ENCODE data around the gene TPCN2. TPM values are rescaled to one million over a fixed set of nuclear protein-coding genes. Genes with fewer than 3 reads are reported as not detected.
A peak's percentile ranks its signal among the peaks of the same experiment; 100 is the strongest.

Gene TPCN2
- total and polyA plus RNA-seq, 2 of the 8 experiments (the other 6 are each of a cell fraction or from before 2014, with no cell fraction given) = 9.7 to 18.6 TPM

DNA sequence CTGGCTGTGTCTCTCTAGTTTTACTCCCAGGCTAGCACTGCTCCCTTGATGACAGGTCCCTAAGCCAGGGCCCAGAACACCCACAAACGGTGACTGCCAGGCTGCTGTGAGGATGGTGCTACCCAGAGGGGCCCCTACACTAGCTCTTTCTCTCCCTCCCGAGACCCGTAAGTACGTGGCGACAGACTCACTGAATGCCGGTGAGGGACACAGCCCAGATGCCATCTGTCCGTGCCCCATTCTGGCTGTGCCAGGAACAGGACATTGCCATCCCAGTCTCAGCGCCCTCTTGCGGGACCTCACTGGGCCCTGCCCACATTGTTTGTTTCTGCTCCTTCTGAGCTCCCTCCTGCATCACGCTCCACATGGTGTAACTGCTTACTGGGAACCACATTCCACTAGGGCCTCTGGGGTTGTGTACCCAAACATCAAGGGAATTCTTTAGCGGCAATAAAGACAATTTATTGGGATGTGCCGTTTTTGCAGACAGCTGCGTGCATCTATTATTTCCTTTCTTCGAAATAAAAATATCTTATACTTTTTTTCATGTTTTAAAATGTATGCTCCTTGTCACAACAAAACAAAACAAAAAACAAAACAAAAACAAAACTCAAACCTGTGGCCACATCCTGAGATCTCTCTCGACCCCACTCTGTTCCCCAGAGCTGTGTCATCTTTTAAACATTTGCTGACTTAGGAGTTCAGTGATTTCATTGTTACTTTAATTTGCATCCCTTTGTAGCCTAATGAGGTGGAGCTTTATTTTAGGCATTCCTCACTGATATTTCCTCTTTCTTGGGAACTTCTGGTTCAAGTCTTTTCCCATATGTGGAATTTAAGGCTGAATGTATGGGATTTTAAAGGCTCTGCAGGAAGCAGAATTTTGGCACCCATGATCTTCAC lies 4.4 kb upstream of the TPCN2 start (continued):
- TF ChIP-seq TAF7 (optimal IDR thresholded peaks at IDR 0.05; ENCODE audit: borderline replicate concordance, low read depth, low read length) (no peak), RBBP5 (IDR thresholded peaks at IDR 0.05; ENCODE audit: borderline replicate concordance, low read depth, low read length) (no peak), GTF2F1 (IDR thresholded peaks at IDR 0.05; ENCODE audit: borderline replicate concordance, low read depth, low read length) (no peak), SP2 (IDR thresholded peaks at IDR 0.05; ENCODE audit: low read length) (no peak), HDAC2 (IDR thresholded peaks at IDR 0.05; ENCODE audit: borderline replicate concordance in 1 of 2, low read depth in 2 of 2, low read length in 2 of 2) (peak in 1 of 2 experiments; percentile 73; a peak in 2 of 4 replicates), RXRA (IDR thresholded peaks at IDR 0.05; ENCODE audit: insufficient read depth, low read depth, low read length) (no peak), BCL11A (IDR thresholded peaks at IDR 0.05; ENCODE audit: low read depth in 2 of 2, low read length in 2 of 2) (no peak), GABPA (IDR thresholded peaks at IDR 0.05; ENCODE audit: borderline replicate concordance, insufficient read depth, low read length) (0 out of 2 replicates have a peak, but pooled peaks have one; percentile 67), JUND (IDR thresholded peaks at IDR 0.05; ENCODE audit: low read length) (peak; percentile 28; the same call in 1 of the 2 replicates), POLR2AphosphoS5 (IDR thresholded peaks at IDR 0.05; ENCODE audit: low read depth, low read length) (no peak), CTBP2 (IDR thresholded peaks at IDR 0.05; ENCODE audit: borderline replicate concordance, insufficient read depth, insufficient read length, low read length) (peak; percentile 81), CREB1 (IDR thresholded peaks at IDR 0.05) (peak; percentile 29; the same call in 1 of the 2 replicates), CTCF (IDR thresholded peaks at IDR 0.05; ENCODE audit: control extremely low read depth in 1 of 3, insufficient read depth in 1 of 3, low read depth in 1 of 3, low read length in 3 of 3) (peak; percentile 65 to 87 (median 85)), POU5F1 (IDR thresholded peaks at IDR 0.05; ENCODE audit: low read depth, low read length) (no peak), YY1 (IDR thresholded peaks at IDR 0.05; ENCODE audit: low read depth, low read length) (0 out of 2 replicates have a peak, but pooled peaks have one; percentile 48), EP300 (IDR thresholded peaks at IDR 0.05; ENCODE audit: borderline replicate concordance in 1 of 2, low read depth in 2 of 2, low read length in 2 of 2) (peak in 1 of 2 experiments; percentile 43; a peak in 1 of 3 replicates), TEAD4 (IDR thresholded peaks at IDR 0.05; ENCODE audit: low read depth, low read length) (peak; percentile 88), RAD21 (IDR thresholded peaks at IDR 0.05 in 1 of 2, conservative IDR thresholded peaks at IDR 0.05 in 1 of 2; ENCODE audit: low read depth in 2 of 2, low read length in 2 of 2) (peak; percentile 47 to 58), EGR1 (IDR thresholded peaks at IDR 0.05; ENCODE audit: borderline replicate concordance, low read depth, low read length) (no peak)
